Kasumi-1 (cell line): ENCODE data around the gene RNASEL.
A peak's percentile ranks its signal among the peaks of the same experiment; 100 is the strongest.

ENCODE experiments used
- DNase-seq, 2 experiments: peaks; one replicate each; lab custom pipeline; 2025; lab: John Stamatoyannopoulos, UW

RNASEL gene, protein sequence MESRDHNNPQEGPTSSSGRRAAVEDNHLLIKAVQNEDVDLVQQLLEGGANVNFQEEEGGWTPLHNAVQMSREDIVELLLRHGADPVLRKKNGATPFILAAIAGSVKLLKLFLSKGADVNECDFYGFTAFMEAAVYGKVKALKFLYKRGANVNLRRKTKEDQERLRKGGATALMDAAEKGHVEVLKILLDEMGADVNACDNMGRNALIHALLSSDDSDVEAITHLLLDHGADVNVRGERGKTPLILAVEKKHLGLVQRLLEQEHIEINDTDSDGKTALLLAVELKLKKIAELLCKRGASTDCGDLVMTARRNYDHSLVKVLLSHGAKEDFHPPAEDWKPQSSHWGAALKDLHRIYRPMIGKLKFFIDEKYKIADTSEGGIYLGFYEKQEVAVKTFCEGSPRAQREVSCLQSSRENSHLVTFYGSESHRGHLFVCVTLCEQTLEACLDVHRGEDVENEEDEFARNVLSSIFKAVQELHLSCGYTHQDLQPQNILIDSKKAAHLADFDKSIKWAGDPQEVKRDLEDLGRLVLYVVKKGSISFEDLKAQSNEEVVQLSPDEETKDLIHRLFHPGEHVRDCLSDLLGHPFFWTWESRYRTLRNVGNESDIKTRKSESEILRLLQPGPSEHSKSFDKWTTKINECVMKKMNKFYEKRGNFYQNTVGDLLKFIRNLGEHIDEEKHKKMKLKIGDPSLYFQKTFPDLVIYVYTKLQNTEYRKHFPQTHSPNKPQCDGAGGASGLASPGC

DNA sequence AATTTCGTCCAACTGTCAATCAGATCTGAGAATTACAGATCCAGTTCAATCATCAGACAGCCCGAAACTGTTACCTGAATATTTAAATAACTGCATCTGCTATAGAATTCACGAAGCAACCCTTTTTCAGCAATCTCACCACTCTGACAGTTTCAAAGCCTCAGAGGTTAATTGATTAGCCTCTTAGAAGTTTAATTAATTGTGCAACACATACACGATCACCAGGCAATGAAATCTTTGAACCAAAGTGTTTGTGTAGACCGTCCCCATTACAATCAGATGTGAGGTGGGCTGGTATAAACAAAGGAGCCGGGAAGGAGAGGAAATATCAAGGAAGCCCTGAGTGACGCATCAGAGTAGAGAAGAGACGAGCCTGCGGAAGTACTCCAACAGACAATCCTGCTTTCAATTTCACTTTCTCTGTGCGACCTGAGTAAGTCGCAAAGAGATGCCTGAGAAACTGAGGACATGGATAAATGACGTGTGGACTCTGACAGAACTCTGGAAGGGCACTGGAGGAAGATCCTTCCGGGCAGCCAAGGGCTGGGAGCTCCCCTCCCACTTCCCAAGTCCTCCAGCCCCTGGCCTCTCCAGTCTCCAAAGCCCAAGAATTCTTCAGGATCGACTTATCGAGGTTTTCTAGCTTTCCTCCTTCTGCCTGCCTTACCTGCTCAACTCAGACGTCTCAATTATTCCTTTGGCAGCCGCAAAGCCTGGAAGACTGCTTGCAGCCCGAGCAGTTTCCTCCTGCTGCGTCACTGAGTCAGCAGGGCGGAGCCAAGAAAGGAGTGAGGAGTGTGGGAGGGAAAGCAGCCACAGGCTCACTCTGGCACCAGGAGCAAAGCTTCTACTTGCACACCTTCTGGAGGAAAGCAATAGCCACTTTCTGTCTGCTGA lies at the start of gene RNASEL:
Gene RNASEL, minus strand, starts transcription at position 757 of the 897 bp plus-strand sequence. CDS start 2,450 bp downstream, outside the sequence.
- DNase-seq: peak; percentile 52 to 77

DNA sequence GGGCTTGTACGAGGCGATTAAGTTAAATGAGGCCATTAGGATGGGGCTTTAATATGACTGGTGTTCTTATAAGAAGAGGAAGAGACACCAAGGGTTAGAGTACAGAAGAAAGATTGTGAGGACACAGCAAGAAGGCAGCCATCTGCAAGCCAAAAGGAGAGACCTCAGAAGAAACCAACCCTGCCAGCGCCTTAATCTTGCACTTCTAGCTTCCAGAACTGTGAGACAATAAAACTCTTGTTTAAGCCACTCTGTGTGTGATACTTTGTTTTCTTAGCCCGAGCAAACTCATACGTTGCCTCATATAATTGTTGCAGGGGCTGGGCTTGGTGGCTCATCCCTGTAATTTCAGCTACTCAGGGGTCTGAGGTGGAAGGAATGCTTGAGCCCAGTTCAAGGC lies 48.7 kb upstream of the RNASEL start:
- no peak for DNase-seq

DNA sequence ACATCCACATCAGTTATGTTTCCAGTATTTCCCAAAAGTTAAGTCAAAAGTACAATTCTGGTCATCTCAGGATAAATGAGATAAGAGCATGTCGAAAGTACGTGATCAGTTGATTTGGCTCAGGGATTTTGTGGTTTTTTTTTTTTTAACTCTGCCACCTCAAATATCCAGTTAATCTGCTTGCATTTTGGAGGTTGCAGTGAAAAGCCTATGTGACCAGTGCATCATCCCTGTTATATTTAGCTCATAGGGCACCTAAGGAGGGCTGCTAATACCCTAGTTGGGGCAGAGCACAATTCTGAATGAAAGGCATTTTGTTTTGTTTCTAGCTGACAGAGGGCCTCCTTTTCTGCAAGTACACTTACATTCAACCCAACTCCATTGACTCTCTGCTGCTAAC lies 46.8 kb upstream of the RNASEL start:
- DNase-seq: no peak

DNA sequence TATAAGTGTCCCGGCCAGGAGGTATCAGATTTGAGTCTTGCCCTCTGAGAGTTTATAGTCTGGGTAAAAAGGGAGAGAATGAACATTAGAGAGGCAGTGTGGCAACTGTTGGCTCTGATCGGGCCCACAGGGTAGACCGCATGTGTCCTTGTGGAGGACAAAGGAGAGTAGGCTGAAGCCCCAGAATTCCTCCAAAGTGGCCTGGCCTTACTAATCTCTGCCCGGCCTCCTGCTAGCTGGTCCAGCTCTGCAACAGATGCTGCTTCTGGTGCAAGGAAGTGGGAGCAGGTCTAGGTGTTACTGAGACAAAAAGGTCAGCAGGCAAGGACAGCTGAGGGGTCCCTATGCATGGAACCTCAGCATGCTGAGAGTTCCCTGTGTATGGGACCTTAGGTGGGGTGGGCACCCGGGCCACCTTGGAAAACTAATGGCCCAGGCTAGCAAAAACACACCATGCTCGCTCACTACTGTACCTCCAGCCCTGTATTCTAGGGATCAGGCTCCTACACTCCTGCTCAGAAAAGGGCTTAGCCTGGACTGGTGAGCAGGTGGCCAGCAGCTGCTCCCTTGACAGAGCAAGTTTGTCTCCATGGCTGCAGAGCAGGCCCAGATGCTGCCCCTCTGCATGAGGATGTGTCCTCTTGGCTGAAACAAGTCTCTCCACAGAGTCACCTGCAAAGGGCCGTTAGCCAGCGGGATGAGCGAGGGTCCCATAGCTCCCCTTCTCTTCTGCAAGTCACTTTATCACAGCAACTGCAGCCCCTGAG lies 45.4 kb upstream of the RNASEL start:
- DNase-seq: no peak

DNA sequence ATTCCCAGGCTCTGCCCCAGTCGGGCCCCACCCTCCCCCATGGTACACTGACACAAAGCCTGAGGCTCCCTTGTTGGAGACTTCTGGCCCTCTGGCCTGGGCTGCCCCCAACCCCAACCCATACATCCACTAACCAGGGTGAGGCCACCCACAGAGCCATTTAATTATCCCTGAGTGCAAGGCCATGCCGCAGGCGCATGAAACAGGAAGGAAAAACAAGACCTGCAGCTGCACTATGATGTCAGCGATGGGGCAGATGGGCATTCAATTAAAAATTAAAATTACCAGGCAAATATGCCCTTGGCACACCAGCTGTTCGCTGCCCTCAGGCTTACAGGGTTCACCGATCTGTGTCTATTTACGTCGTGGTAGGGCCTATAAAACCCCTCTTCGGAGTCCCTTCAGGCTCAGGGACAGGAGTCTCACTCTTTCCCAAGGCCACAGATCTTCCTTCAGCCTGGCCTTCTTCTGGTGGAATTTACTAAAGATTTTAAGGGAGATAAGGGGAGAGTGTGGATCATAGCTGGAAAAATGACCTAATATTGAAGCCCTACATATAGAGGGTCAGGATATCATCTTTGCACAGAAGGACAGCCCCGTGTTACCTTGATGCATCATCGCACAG lies 44.7 kb upstream of the RNASEL start:
- no peak for DNase-seq

DNA sequence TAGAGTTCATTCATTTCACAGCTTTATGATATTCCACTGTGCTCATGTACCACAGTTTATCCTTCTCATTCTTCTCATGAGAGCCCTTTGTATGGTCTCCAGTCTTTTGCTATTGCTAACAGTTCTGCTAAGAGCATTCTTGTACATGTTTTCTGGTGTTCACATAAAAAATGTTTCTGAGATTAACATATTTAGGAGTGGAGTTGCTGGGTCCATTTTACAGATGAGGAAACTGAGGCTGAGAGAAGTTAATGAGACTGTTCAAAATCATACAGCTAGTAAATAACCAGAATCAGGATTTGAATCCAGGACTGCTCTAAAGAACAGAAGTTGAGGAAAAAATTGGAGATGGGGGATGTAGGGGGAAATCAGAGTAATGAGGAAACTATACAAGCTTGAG lies 44.0 kb upstream of the RNASEL start:
- DNase-seq: no peak

DNA sequence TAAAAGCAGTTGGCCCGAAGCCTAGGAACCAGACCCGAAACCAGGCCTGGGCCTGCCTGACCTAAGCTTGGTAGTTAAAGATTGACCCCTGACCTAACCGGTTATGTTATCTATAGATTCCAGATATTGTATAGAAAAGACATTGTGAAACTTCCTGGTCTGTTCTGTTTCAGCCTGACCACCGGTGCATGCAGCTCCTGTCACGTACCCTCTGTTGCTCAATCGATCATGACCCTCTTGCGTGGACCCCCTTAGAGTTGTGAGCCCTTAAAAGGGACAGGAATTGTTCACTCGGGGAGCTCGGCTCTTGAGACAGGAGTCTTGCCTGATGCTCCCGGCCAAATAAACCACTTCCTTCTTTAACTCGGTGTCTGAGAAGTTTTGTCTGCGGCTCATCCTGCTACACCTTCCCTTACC lies 43.4 kb upstream of the RNASEL start:
- peak in 1 of 2 experiments; percentile 18 for DNase-seq

DNA sequence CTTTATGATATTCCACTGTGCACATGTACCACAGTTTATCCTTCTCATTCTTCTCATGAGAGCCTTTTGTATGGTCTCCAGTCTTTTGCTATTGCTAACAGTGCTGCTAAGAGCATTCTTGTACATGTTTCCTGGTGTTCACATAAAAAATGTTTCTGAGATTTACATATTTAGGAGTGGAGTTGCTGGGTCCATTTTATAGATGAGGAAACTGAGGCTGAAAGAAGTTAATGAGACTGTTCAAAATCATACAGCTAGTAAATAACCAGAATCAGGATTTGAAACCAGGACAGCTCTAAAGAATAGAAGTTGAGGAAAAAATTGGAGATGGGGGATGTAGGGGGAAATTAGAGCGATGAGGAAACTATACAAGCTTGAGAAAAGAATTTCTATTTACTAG lies 42.9 kb upstream of the RNASEL start:
- DNase-seq: no peak

DNA sequence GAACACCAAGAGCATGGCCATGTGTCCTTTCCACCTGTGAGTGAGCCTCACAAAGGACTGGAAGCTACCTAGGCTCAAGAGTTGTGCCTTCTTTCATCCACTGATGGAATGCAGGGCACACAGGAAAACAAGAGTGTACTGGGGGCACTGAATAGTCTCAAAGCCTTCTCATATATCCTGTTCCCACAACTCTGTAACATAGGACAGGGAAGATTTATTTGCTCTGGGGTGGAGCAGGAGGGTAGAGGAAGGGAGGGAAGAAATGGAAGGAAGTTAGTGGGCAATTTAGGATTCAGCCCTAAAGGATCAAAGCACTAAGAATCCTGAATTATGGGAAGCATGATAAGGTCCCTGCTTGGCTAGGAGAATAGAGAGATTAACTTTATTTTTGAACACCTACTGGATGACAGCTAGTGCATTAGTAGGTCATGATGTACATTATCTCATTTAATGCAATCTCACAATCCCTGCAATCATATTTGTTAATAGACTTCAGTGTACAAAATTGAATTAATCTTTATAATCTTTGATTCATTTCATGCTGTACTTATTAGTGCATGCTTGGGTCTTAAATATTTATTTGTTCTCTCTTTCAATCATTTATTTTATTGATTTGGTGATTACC lies 42.1 kb upstream of the RNASEL start:
- DNase-seq: no peak

DNA sequence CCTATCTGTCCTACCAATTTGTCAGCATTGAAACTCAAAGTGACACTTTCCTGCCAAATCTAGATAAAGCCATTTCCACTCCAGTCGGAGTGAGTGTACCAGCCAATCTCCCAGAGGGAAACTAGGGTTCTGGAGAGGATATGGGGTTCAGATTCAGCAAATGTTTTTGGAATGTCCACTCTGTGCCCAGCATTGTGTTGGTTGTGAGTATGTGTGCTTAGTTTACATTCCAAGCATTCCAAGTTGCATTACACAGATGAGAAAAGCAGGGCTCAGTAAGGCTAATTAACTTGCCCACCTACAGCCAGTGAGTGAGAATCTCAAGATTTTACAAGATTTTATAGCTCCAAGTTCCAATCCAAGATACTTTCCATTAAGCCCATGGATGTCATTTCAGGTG lies 41.5 kb upstream of the RNASEL start:
- no peak for DNase-seq

DNA sequence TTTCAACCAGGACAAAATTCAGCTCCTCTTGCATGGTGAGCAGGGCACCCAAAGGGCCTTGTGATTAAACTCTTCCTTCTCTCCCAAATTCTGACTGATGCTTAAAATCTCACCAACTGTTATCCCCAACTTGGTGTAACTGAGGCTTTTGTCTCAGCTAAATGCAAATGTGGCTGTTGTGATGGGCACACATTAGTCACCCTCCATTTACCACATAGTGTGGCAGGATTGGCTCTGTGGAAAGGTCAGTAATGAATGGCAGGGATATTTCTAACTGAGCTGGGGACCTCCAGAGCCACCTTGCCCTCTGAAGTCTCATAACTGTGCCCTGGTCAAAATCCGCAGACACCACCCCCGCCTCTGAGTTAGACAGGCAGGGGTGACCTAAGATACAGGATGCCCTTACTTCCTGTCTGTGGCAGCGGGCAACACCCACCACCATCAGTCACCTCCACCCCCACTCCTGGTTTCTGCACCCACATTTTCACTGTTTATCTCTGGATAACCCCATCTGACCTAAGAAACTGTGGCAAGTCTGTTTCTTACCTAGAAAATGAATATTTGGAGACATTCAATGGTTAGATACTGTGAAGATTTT lies 40.5 kb upstream of the RNASEL start:
- no peak for DNase-seq

DNA sequence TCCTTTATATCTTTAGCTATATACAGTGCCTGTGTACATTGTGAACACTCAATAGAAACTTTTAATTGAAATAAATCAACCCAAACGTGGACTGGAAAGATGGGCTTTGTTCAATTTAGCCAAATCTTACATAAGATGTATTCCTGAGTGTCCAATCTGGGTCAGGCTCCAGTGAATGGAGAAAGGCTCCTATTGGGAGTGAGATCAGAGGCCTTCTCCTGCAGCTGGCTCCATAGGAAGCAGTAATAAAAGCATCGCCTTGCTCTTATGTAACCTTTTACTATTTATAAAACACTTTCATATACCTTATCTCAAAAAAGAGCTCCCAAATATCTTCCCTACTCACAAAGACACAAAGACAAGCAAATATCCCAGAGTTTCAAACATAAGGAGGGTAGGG lies 40.0 kb upstream of the RNASEL start:
- no peak for DNase-seq

DNA sequence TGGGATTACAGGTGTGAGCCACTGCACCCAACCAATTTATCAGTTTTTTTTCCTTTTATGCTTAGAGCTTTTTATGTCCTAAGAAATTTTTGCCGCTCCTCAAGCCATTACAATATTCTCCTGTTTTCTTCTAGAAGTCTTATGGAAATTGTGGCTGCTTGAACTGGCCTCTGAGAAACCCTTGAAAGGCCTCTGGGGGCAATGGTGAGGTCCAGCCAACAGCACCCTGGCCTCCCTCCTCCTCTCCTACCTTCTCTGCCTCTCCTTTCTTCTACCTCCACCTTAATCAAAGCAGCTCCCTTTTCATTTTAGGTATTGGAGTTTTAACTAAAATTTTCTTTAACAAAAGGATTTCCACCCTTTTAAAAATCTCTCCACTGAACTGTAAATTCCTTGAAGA lies 39.6 kb upstream of the RNASEL start:
- no peak for DNase-seq

DNA sequence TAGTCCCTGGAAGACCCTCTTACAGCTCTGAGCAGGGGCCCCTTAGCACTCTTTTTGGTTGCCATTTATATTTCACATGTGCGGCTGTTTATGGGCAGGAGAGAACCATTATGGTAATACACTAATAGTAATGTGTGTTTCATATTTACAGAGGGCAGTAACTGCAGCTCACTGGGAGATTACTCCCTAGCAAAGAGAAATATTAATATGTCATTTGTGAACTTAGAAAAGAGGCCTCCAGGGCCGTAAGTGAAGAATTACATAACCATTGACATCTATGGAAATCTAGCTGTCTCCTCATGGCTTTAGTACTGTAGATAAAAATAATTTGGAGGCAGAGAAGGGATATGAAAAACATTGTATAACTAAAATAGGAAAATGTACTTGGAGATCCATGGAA lies 38.6 kb upstream of the RNASEL start:
- no peak for DNase-seq

DNA sequence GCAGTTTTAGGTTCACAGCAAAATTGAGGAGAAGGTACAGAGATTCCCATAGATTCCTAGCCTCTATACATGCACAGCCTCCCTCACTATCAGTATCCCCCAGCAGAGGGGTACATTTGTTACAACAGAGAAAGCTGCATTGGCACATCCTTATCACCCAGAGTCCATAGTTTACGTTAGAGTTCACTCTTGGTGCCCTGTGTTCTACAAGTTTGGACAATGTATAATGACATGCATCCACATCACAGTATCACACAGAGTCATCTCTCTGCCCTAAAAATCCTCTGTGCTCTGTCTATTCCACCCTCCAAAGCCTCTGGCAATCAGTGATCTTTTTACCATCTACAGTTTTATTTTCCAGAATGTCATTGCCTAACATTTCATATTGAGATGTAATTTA lies 37.5 kb upstream of the RNASEL start:
- no peak for DNase-seq

DNA sequence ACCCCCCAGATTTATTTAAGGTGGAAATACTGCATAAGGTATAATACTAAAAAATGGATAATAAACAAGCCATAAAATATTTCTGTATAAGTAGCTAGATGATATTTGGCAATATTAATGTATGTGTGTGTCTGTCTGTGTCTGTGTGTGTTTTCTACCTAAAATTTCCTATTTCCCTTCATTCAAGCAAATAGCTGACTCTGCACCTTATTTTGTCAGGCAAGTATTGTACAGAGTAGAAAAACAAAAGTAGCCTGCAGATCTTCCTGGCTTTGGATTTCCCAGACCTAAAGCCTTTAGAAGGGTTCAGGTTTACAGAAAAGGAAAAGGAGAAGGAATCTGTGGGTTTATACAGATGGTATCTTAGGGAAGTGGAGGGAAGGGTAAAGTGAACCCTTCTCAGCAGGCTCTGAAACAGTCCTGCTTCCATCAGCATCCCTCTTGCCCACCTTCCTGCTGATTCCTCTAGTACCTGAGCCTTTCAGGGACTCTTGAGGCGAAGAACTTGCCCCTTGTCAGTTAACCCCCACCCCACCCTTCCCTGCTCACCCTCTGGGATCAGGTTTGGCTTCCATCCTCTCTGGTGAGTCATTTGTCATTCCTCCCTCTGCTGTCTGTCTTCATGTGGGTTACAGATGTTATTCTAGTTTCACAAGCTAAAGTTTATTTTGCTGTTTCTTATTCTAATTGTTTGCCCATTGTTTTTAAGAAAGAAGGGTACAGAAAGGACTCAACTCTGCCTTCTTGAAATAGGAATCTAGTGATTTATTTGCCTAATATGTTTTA lies 36.9 kb upstream of the RNASEL start:
- no peak for DNase-seq

DNA sequence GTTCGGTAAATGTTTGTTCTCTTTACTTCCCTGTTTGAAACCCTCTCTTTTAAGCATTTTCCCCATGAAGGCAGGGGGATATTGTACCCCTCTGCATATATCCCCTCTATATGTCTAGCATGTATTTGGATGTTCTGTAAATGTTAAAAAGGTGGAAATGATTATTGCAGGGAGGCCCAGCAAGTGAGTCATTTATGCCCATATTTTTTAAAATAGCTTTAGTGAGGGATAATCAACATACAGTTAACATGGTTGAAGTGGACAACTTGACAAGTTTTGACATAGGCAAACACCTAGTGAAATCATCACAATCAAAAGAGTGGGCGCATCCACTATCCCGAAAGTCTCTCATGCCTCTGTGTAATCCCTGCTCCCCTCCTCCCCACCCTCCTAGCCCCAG lies 36.0 kb upstream of the RNASEL start:
- no peak for DNase-seq

DNA sequence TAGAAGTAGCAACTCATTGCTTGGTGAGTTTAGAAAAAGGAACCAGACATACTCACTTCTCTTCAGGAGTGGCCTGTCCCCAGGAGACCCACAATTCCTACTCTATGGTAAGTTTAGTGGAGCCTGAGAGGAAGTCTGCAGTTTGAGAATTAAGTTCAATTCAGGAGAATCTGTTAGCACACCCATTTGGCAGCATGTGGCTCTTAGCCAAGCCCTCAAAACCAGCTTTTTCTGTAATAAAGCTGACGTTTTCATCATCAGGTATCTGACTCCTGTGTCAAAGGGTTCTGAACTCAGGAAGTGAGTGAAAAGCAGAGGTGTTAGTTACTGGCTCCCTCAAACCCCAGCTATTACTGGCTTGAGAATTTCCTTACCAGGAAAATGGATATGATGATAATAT lies 35.5 kb upstream of the RNASEL start:
- DNase-seq: peak; percentile 12 to 21

DNA sequence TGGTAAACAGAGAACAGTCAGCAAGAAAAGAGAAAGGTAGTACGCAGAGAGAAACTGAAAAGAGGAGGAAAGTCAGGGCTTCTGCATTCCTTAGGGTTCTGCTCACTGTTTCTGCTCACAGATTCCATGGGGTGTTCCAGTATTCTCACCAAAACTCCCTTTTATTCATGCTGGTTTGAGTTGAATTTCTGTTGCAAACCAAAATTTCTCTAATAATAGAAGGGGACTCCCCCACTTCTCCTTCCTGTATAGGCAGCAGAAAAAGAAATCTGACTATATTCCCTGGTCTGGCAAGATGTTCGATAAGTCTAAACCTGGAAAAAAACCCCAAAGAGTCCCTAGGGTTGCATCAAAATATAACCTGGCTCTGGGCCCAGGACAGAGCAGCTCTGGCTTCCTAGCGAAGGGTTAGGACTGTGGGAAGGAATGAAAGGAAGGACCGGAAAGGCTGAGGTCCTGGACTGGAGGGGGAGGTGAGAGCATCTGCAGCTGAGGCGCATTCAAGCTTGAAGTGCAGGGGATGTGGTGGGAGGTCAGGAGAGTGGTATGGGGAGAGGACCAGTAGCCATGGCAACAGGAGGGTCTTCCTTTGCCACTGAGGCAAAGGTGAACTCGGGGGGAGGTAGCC lies 34.0 kb upstream of the RNASEL start:
- no peak for DNase-seq
